ENCODE results near the gene MYMK. TPM values are rescaled to one million over a fixed set of nuclear protein-coding genes. Genes with fewer than 3 reads are reported as not detected.

The MYMK gene
- total RNA-seq, 1 donor = not detected

- Histone ChIP-seq H3K27me3 (ENCODE audit: insufficient read depth, low read length) (no peaks in the 10 kb centered on the region), H3K4me3 (ENCODE audit: low read length) (no peak overlapping the region), H3K9me3 (ENCODE audit: low read depth, low read length) (no peaks in the 10 kb centered on the region), H3K4me1 (ENCODE audit: insufficient read depth, low read length) (no peaks in the 10 kb centered on the region)
Measured at GRCh38 chr9:133545494-133546286, 20.9 kb upstream of the MYMK start.

- Histone ChIP-seq H3K9me3 (ENCODE audit: low read depth, low read length) (no peaks in the 10 kb centered on the region), H3K4me3 (ENCODE audit: low read length) (no peak overlapping the region), H3K27me3 (ENCODE audit: insufficient read depth, low read length) (no peaks in the 10 kb centered on the region), H3K4me1 (ENCODE audit: insufficient read depth, low read length) (no peaks in the 10 kb centered on the region)
Measured at GRCh38 chr9:133543772-133544467, 19.2 kb upstream of the MYMK start.

- Histone ChIP-seq H3K9me3 (ENCODE audit: low read depth, low read length) (no peaks in the 10 kb centered on the region), H3K27me3 (ENCODE audit: insufficient read depth, low read length) (no peaks in the 10 kb centered on the region), H3K4me1 (ENCODE audit: insufficient read depth, low read length) (no peaks in the 10 kb centered on the region), H3K4me3 (ENCODE audit: low read length) (no peak overlapping the region)
Measured at GRCh38 chr9:133542002-133542401, 17.2 kb upstream of the MYMK start.

GRCh38 chr9:133540698-133541025, 15.9 kb upstream of the MYMK start:
- Histone ChIP-seq H3K4me3 (ENCODE audit: low read length) (no peak overlapping the region), H3K4me1 (ENCODE audit: insufficient read depth, low read length) (no peaks in the 10 kb centered on the region), H3K9me3 (ENCODE audit: low read depth, low read length) (no peaks in the 10 kb centered on the region), H3K27me3 (ENCODE audit: insufficient read depth, low read length) (no peaks in the 10 kb centered on the region)

GRCh38 chr9:133539991-133540697, 15.4 kb upstream of the MYMK start:
- no peaks in the 10 kb centered on the region for H3K9me3 ChIP-seq (ENCODE audit: low read depth, low read length)
- no peaks in the 10 kb centered on the region for H3K4me1 ChIP-seq (ENCODE audit: insufficient read depth, low read length)
- H3K27me3 ChIP-seq (ENCODE audit: insufficient read depth, low read length) = no peaks in the 10 kb centered on the region
- no peak overlapping the region for H3K4me3 ChIP-seq (ENCODE audit: low read length)

GRCh38 chr9:133538851-133539833, 14.4 kb upstream of the MYMK start:
- no peaks in the 10 kb centered on the region for H3K9me3 ChIP-seq (ENCODE audit: low read depth, low read length)
- peaks cover 2% of the 10 kb centered on the region for H3K27me3 ChIP-seq (ENCODE audit: insufficient read depth, low read length)
- H3K4me1 ChIP-seq (ENCODE audit: insufficient read depth, low read length) = no peaks in the 10 kb centered on the region
- no peak overlapping the region for H3K4me3 ChIP-seq (ENCODE audit: low read length)

- H3K27me3 ChIP-seq (ENCODE audit: insufficient read depth, low read length) = peaks cover 4% of the 10 kb centered on the region
- H3K4me1 ChIP-seq (ENCODE audit: insufficient read depth, low read length) = no peaks in the 10 kb centered on the region
- no peaks in the 10 kb centered on the region for H3K9me3 ChIP-seq (ENCODE audit: low read depth, low read length)
- H3K4me3 ChIP-seq (ENCODE audit: low read length) = no peak overlapping the region
Measured at GRCh38 chr9:133538176-133538575, 13.4 kb upstream of the MYMK start.

- H3K4me3 ChIP-seq (ENCODE audit: low read length) = no peak overlapping the region
- H3K9me3 ChIP-seq (ENCODE audit: low read depth, low read length) = no peaks in the 10 kb centered on the region
- H3K4me1 ChIP-seq (ENCODE audit: insufficient read depth, low read length) = no peaks in the 10 kb centered on the region
- peaks cover 4% of the 10 kb centered on the region for H3K27me3 ChIP-seq (ENCODE audit: insufficient read depth, low read length)
Measured at GRCh38 chr9:133537257-133537656, 12.5 kb upstream of the MYMK start.

- Histone ChIP-seq H3K4me3 (ENCODE audit: low read length) (no peak overlapping the region), H3K9me3 (ENCODE audit: low read depth, low read length) (no peaks in the 10 kb centered on the region), H3K4me1 (ENCODE audit: insufficient read depth, low read length) (no peaks in the 10 kb centered on the region), H3K27me3 (ENCODE audit: insufficient read depth, low read length) (peaks cover 4% of the 10 kb centered on the region)
Measured at GRCh38 chr9:133536536-133536935, 11.8 kb upstream of the MYMK start.

GRCh38 chr9:133536080-133536479, 11.3 kb upstream of the MYMK start:
- no peaks in the 10 kb centered on the region for H3K4me1 ChIP-seq (ENCODE audit: insufficient read depth, low read length)
- H3K9me3 ChIP-seq (ENCODE audit: low read depth, low read length) = no peaks in the 10 kb centered on the region
- no peak overlapping the region for H3K4me3 ChIP-seq (ENCODE audit: low read length)
- peaks cover 4% of the 10 kb centered on the region for H3K27me3 ChIP-seq (ENCODE audit: insufficient read depth, low read length)

GRCh38 chr9:133535306-133535877, 10.6 kb upstream of the MYMK start:
- Histone ChIP-seq H3K4me3 (ENCODE audit: low read length) (no peak overlapping the region), H3K27me3 (ENCODE audit: insufficient read depth, low read length) (peaks cover 4% of the 10 kb centered on the region), H3K9me3 (ENCODE audit: low read depth, low read length) (no peaks in the 10 kb centered on the region), H3K4me1 (ENCODE audit: insufficient read depth, low read length) (no peaks in the 10 kb centered on the region)

GRCh38 chr9:133534346-133535291, 9.9 kb upstream of the MYMK start, which contains the start of gene ADAMTSL2:
Gene ADAMTSL2 (plus strand): TSS chr9:133534704. CDS start chr9:133536713, 2,009 bp downstream.
- Histone ChIP-seq H3K9me3 (ENCODE audit: low read depth, low read length) (no peaks in the 10 kb centered on the region), H3K4me1 (ENCODE audit: insufficient read depth, low read length) (no peaks in the 10 kb centered on the region), H3K27me3 (ENCODE audit: insufficient read depth, low read length) (peaks cover 4% of the 10 kb centered on the region), H3K4me3 (ENCODE audit: low read length) (no peak within 1 kb of the TSS)

- Histone ChIP-seq H3K4me3 (ENCODE audit: low read length) (no peak overlapping the region), H3K9me3 (ENCODE audit: low read depth, low read length) (no peaks in the 10 kb centered on the region), H3K27me3 (ENCODE audit: insufficient read depth, low read length) (peaks cover 4% of the 10 kb centered on the region), H3K4me1 (ENCODE audit: insufficient read depth, low read length) (no peaks in the 10 kb centered on the region)
Measured at GRCh38 chr9:133533857-133534256, 9.1 kb upstream of the MYMK start.

Measured in mononuclear cell (primary cell).